ENCODE data around the gene PPP2R3A. TPM values are rescaled to one million over a fixed set of nuclear protein-coding genes. Genes with fewer than 3 reads are reported as not detected.

The PPP2R3A gene
- total and polyA plus RNA-seq, 2 donors (not counting 3 experiments of a cell fraction or from before 2014, with no cell fraction given), result 3.3 to 14.6 TPM

DNA sequence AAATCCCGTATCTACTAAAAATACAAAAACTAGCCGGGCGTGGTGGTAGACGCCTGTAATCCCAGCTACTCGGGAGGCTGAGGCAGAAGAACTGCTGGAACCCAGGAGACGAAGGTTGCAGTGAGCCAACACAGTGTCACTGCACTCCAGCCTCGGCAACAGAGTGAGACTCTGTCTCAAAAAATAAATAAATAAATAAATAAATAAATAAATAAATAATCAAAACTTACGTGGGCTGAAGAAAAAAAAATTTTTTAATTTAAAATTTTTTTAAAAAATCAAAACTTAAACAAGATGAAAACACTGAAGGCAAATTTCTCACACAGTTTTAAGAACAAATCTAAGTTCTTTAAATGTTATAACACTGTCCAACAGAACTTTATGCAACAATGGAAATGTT lies 216.2 kb downstream of the PPP2R3A start:
- Histone ChIP-seq H3K27me3 (ENCODE audit: control insufficient read depth in 2 of 2, insufficient read depth in 2 of 2, low read length in 2 of 2) (no peaks in the 10 kb centered on the region), H3K4me3 (replicated peaks in 1 of 3; ENCODE audit: insufficient read depth in 1 of 3, low read depth in 1 of 3, low read length in 3 of 3) (no peak overlapping the region), H3K79me2 (ENCODE audit: control insufficient read depth, insufficient read depth, low read length) (peaks cover 99% of the 10 kb centered on the region), H3K4me1 (ENCODE audit: control insufficient read depth, extremely low read depth, insufficient read depth, low read length) (peaks cover 3% of the 10 kb centered on the region), H3K9ac (replicated peaks; ENCODE audit: extremely low read depth, insufficient read depth, low read length) (no peak overlapping the region), H3K9me1 (replicated peaks; ENCODE audit: control insufficient read depth, extremely low read depth, insufficient read depth, low read length) (no peaks in the 10 kb centered on the region), H3K4me2 (ENCODE audit: insufficient read depth, low read length) (no peak overlapping the region), H2AFZ (ENCODE audit: low read depth, low read length) (no peak overlapping the region), H3K27ac (ENCODE audit: insufficient read depth, low read depth, low read length) (no peak overlapping the region), H3K36me3 (ENCODE audit: control insufficient read depth in 2 of 2, extremely low read depth in 1 of 2, insufficient read depth in 2 of 2, low read length in 2 of 2) (no peaks in the 10 kb centered on the region), H4K20me1 (replicated peaks; ENCODE audit: control insufficient read depth, extremely low read depth, insufficient read depth, low read length) (peaks cover 11% of the 10 kb centered on the region), H3K9me3 (replicated peaks; ENCODE audit: control insufficient read depth, insufficient read depth, low read length) (no peaks in the 10 kb centered on the region)
- DNase-seq (ENCODE audit: low read depth, low spot score), result no peak
- BruUV-seq (replicated peaks), result no TSS peak
- FAIRE-seq, result no peak
- ChIA-PET CTCF (interaction anchor here (0.8 to 1.2 kb wide), 3 partner anchors 10 to 13 kb away, joined by 3 to 4 read pairs (median 3); no protein-coding TSS in a partner anchor), POLR2A (interaction anchor here (0.8 kb wide), 1 partner anchor 12 kb away, joined by 4 read pairs; no protein-coding TSS in a partner anchor)
- intact Hi-C loops (cut with micrococcal nuclease), result no loop called here
- TF ChIP-seq, protein P1, sequence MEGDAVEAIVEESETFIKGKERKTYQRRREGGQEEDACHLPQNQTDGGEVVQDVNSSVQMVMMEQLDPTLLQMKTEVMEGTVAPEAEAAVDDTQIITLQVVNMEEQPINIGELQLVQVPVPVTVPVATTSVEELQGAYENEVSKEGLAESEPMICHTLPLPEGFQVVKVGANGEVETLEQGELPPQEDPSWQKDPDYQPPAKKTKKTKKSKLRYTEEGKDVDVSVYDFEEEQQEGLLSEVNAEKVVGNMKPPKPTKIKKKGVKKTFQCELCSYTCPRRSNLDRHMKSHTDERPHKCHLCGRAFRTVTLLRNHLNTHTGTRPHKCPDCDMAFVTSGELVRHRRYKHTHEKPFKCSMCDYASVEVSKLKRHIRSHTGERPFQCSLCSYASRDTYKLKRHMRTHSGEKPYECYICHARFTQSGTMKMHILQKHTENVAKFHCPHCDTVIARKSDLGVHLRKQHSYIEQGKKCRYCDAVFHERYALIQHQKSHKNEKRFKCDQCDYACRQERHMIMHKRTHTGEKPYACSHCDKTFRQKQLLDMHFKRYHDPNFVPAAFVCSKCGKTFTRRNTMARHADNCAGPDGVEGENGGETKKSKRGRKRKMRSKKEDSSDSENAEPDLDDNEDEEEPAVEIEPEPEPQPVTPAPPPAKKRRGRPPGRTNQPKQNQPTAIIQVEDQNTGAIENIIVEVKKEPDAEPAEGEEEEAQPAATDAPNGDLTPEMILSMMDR (IDR thresholded peaks at IDR 0.05; ENCODE audit: extremely low read depth in 1 of 2, insufficient read depth in 1 of 2, low read depth in 1 of 2, low read length in 2 of 2), result no peak
- TF ChIP-seq MYC (IDR thresholded peaks at IDR 0.05; ENCODE audit: low read depth, low read length) (no peak), FOS (IDR thresholded peaks at IDR 0.05; ENCODE audit: borderline replicate concordance, insufficient read depth, low read length) (no peak), POLR2A (IDR thresholded peaks at IDR 0.05; ENCODE audit: low read depth, low read length) (no peak), POLR2AphosphoS5 (IDR thresholded peaks at IDR 0.05; ENCODE audit: insufficient read depth, low read depth, low read length) (no peak), EZH2 (IDR thresholded peaks at IDR 0.05; ENCODE audit: borderline replicate concordance, low read depth, low read length, severe bottlenecking) (no peak), GATA2 (IDR thresholded peaks at IDR 0.05; ENCODE audit: insufficient read depth, insufficient read length, low read depth, low read length) (no peak), JUN (IDR thresholded peaks at IDR 0.05; ENCODE audit: borderline replicate concordance, insufficient read depth, insufficient read length, low read depth) (no peak)
- TF ChIP-seq, protein P2, sequence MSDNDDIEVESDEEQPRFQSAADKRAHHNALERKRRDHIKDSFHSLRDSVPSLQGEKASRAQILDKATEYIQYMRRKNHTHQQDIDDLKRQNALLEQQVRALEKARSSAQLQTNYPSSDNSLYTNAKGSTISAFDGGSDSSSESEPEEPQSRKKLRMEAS (IDR thresholded peaks at IDR 0.05; ENCODE audit: insufficient read depth, insufficient read length), result no peak
- dilution Hi-C loops (cut with MboI; ENCODE audit: extremely low pct_ligation_motif_present, low sequenced_read_pairs), result no loop called here

Data from endothelial cell of umbilical vein (primary cell).